GM19351 (cell line): ENCODE measurements around the gene TBC1D7.

ENCODE experiments used
- ATAC-seq: cut with Tn5 transposase; IDR thresholded peaks from one replicate; pipeline ENCODE4 v1.9.1; 2021; ENCODE audit warnings: mild to moderate bottlenecking, moderate library complexity; ENCODE audit not compliant: unreplicated experiment

Gene TBC1D7

GRCh38 chr6:13357551-13358075 is 29.3 kb upstream of the TBC1D7 start:
- no peak for ATAC-seq

GRCh38 chr6:13355999-13356785 is 27.9 kb upstream of the TBC1D7 start:
- peak; percentile 90 for ATAC-seq

GRCh38 chr6:13355043-13355945 is 27.0 kb upstream of the TBC1D7 start:
- ATAC-seq: peak; percentile 42

- no peak for ATAC-seq
Measured at GRCh38 chr6:13354331-13355042, 26.1 kb upstream of the TBC1D7 start.

- no peak for ATAC-seq
Measured at GRCh38 chr6:13352165-13352564, 23.8 kb upstream of the TBC1D7 start.

- ATAC-seq: no peak
Measured at GRCh38 chr6:13351271-13351670, 22.9 kb upstream of the TBC1D7 start.

GRCh38 chr6:13349811-13350506 is 21.6 kb upstream of the TBC1D7 start:
- ATAC-seq: no peak

- no peak for ATAC-seq
Measured at GRCh38 chr6:13348334-13349113, 20.2 kb upstream of the TBC1D7 start.

GRCh38 chr6:13346245-13346644 is 17.9 kb upstream of the TBC1D7 start:
- ATAC-seq: no peak

- no peak for ATAC-seq
Measured at GRCh38 chr6:13342414-13343019, 14.2 kb upstream of the TBC1D7 start.

- no peak for ATAC-seq
Measured at GRCh38 chr6:13339863-13340630, 11.7 kb upstream of the TBC1D7 start.

GRCh38 chr6:13338038-13338437 is 9.7 kb upstream of the TBC1D7 start:
- no peak for ATAC-seq

GRCh38 chr6:13336553-13336952 is 8.2 kb upstream of the TBC1D7 start:
- peak; percentile 48 for ATAC-seq

- ATAC-seq: no peak
Measured at GRCh38 chr6:13334953-13335352, 6.6 kb upstream of the TBC1D7 start.

GRCh38 chr6:13332349-13332706 is 4.0 kb upstream of the TBC1D7 start:
- ATAC-seq: no peak

- no peak for ATAC-seq
Measured at GRCh38 chr6:13331516-13332348, 3.4 kb upstream of the TBC1D7 start.

GRCh38 chr6:13328875-13329183 is 492 bp upstream of the TBC1D7 start:
- no peak for ATAC-seq

- ATAC-seq: no peak
Measured at GRCh38 chr6:13327691-13328075, 654 bp downstream of the TBC1D7 start.
